ENCODE data around the gene GAL.

- no peak for TF ChIP-seq CTCF (IDR thresholded peaks at IDR 0.05; ENCODE audit: insufficient read depth, low read length)
- no peak for TF ChIP-seq REST (IDR thresholded peaks at IDR 0.05; ENCODE audit: insufficient replicate concordance, low read depth)
- TF ChIP-seq POLR2AphosphoS5 (IDR thresholded peaks at IDR 0.05; ENCODE audit: low read depth) = no peak
- TF ChIP-seq GABPA (IDR thresholded peaks at IDR 0.05; ENCODE audit: low read depth) = no peak
These were observed 13.9 kb upstream of the GAL start for GRCh38 chr11:68670208-68670992.

All from HL-60 (cell line).